HK-2 (cell line): ENCODE measurements around the gene M1AP.

Experiments used
- DNase-seq: peaks from one replicate; pipeline ENCODE4 v3.0.0-alpha.2; 2018; ENCODE audit not compliant: unreplicated experiment

The M1AP gene

GRCh38 chr2:74648009-74648443 is at the start of gene M1AP:
TSS of gene M1AP (minus strand) at chr2:74648330. CDS start at chr2:74640275, 8,055 bp downstream.
- no peak for DNase-seq

- no peak for DNase-seq
These were observed 48.7 kb upstream of the M1AP start for GRCh38 chr2:74696829-74697228.

- DNase-seq = no peak
These were observed 47.5 kb upstream of the M1AP start for GRCh38 chr2:74695663-74696062.

- DNase-seq = no peak
These were observed 46.2 kb upstream of the M1AP start for GRCh38 chr2:74694281-74694680.

- DNase-seq = no peak
These were observed 45.5 kb upstream of the M1AP start for GRCh38 chr2:74693668-74694067.

- DNase-seq = no peak
These were observed 45.1 kb upstream of the M1AP start for GRCh38 chr2:74693213-74693612.

- no peak for DNase-seq
These were observed 43.8 kb upstream of the M1AP start for GRCh38 chr2:74691929-74692328.

- peak; percentile 9 for DNase-seq
These were observed 42.4 kb upstream of the M1AP start for GRCh38 chr2:74690571-74690970.

- DNase-seq = no peak
These were observed 41.5 kb upstream of the M1AP start for GRCh38 chr2:74689671-74690070.

GRCh38 chr2:74688881-74689280 is 40.8 kb upstream of the M1AP start:
- no peak for DNase-seq

- DNase-seq = no peak
These were observed 37.3 kb upstream of the M1AP start for GRCh38 chr2:74685408-74685807.

GRCh38 chr2:74682501-74682900 is 34.4 kb upstream of the M1AP start:
- no peak for DNase-seq

GRCh38 chr2:74679615-74680014 is 31.5 kb upstream of the M1AP start:
- no peak for DNase-seq

- DNase-seq = no peak
These were observed 28.2 kb upstream of the M1AP start for GRCh38 chr2:74676331-74676730.

GRCh38 chr2:74675090-74675489 is 27.0 kb upstream of the M1AP start:
- DNase-seq = no peak

- DNase-seq = no peak
These were observed 25.8 kb upstream of the M1AP start for GRCh38 chr2:74673826-74674528.

- no peak for DNase-seq
These were observed 23.3 kb upstream of the M1AP start for GRCh38 chr2:74671479-74671878.

GRCh38 chr2:74670263-74670662 is 22.1 kb upstream of the M1AP start:
- DNase-seq = no peak

- no peak for DNase-seq
These were observed 20.0 kb upstream of the M1AP start for GRCh38 chr2:74668087-74668486.

GRCh38 chr2:74659462-74659861 is 11.3 kb upstream of the M1AP start:
- DNase-seq = no peak

GRCh38 chr2:74658516-74658915 is 10.4 kb upstream of the M1AP start:
- DNase-seq = no peak

- DNase-seq = no peak
These were observed 7.4 kb upstream of the M1AP start for GRCh38 chr2:74655579-74655978.

- peak; percentile 98 for DNase-seq
These were observed 6.1 kb upstream of the M1AP start, which contains the start of gene SEMA4F for GRCh38 chr2:74653985-74654882. TSS of gene SEMA4F (plus strand) at chr2:74654247. CDS start at chr2:74654377, 130 bp downstream.
